SJSA1 (cell line): ENCODE data around the gene TMEM183A. TPM values are rescaled to one million over a fixed set of nuclear protein-coding genes. Genes with fewer than 3 reads are reported as not detected.
A peak's percentile ranks its signal among the peaks of the same experiment; 100 is the strongest.

Experiments
- DNase-seq, 2 experiments: peaks; one replicate each; pipeline ENCODE4 v3.0.0-alpha.2; 2015 to 2020; ENCODE audit warnings: low spot score in 2 of 2, low read depth in 1 of 2
- H3K27ac ChIP-seq: fragments of 250-450 bp; sonication (Bioruptor Pico); 2 replicates; pipeline ENCODE4 v1.5.1; 2020; ENCODE audit warnings: mild to moderate bottlenecking, moderate library complexity
- H3K27me3 ChIP-seq: fragments of 250-450 bp; sonication (Bioruptor Pico); replicated peaks from 2 replicates; pipeline ENCODE4 v1.5.1; 2020; ENCODE audit warnings: mild to moderate bottlenecking, moderate library complexity
- H3K36me3 ChIP-seq: fragments of 250-450 bp; sonication (Bioruptor Pico); 2 replicates; pipeline ENCODE4 v1.5.1; 2020; ENCODE audit warnings: mild to moderate bottlenecking
- H3K4me1 ChIP-seq: fragments of 250-450 bp; sonication (Bioruptor Pico); replicated peaks from 2 replicates; pipeline ENCODE4 v1.6.1; 2021; ENCODE audit warnings: mild to moderate bottlenecking
- H3K4me3 ChIP-seq: fragments of 250-450 bp; sonication (Bioruptor Pico); 2 replicates; pipeline ENCODE4 v1.5.1; 2020; ENCODE audit warnings: mild to moderate bottlenecking
- H3K9me3 ChIP-seq: fragments of 250-450 bp; sonication (Bioruptor Pico); replicated peaks from 2 replicates; pipeline ENCODE4 v1.5.1; 2020; ENCODE audit warnings: mild to moderate bottlenecking
- total RNA-seq: library from RNA; depleted of rRNA; stranded (reverse); fragments of >200 nt; shearing (Covaris generic); gene quantifications from 2 replicates; pipeline ENCODE4 v1.2.3, GENCODE V29; 2014; rRNA removed

Gene TMEM183A, protein sequence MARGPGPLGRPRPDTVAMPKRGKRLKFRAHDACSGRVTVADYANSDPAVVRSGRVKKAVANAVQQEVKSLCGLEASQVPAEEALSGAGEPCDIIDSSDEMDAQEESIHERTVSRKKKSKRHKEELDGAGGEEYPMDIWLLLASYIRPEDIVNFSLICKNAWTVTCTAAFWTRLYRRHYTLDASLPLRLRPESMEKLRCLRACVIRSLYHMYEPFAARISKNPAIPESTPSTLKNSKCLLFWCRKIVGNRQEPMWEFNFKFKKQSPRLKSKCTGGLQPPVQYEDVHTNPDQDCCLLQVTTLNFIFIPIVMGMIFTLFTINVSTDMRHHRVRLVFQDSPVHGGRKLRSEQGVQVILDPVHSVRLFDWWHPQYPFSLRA
- 88.4 and 109 TPM in 2 replicates for total RNA-seq

- 0 out of 2 replicates have a peak, but pooled peaks cover 4% of the 10 kb centered on the region for H3K4me1 ChIP-seq
- no peaks in the 10 kb centered on the region for H3K9me3 ChIP-seq
- H3K4me3 ChIP-seq = peak within 1 kb of the TSS; percentile 69
- H3K27me3 ChIP-seq = no peaks in the 10 kb centered on the region
- peak; percentile 92 to 97 for DNase-seq
- peaks cover 30% of the 10 kb centered on the region for H3K36me3 ChIP-seq
- H3K27ac ChIP-seq = peak within 1 kb of the TSS; percentile 58
Measured at GRCh38 chr1:203006948-203007871, at the start of gene TMEM183A. TSS of gene TMEM183A (plus strand) at chr1:203007374. CDS start at chr1:203007466, 92 bp downstream.

- peaks cover 19% of the 10 kb centered on the region for H3K4me1 ChIP-seq
- peak within 1 kb of the TSS; percentile 81 for H3K27ac ChIP-seq
- peaks cover 43% of the 10 kb centered on the region for H3K36me3 ChIP-seq
- peak within 1 kb of the TSS; percentile 98 for H3K4me3 ChIP-seq
- H3K9me3 ChIP-seq = peaks cover 6% of the 10 kb centered on the region
- H3K27me3 ChIP-seq = no peaks in the 10 kb centered on the region
- peak; percentile 72 to 86 for DNase-seq
Measured at GRCh38 chr1:202957733-202958543, 49.2 kb upstream of the TMEM183A start, which contains the start of gene ADIPOR1. TSS of gene ADIPOR1 (minus strand) at chr1:202958312. CDS start at chr1:202951070, 7,242 bp downstream.

DNA sequence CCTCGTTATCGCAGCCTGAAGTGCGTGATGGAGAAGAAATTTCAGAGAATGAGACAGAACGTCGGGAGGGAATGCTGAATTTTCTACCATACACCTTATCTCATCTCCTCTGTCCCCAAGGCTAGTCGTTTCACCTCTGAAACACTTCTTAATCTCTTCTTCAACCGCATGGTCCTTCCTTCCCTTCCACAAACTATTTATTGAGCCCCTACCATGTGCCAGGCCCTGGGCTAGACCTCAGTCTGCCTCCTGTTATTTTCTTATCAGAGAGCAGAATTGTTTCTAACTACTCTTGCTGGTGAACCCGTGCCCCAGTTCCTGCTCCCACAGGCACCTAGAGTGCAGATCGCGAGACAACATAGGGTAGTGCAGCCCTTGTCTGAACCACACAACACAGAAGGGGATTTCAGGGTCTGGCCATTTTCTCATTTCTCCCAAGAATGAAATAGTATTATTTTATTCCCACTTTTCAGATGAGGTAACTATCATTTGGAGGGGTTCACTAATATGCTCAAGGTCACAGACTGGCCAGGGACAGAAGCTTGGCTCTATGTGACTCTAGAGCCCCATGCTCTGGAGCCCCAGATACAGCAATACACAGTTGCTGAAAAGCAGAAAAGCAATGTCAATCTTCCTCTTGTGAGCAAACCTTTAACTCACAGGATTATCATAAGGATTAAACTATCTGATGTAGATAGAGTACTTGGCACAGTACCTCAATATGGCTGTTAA, 48.5 kb upstream of the TMEM183A start:
- H3K27ac ChIP-seq = no peak overlapping the region
- H3K36me3 ChIP-seq = peaks cover 44% of the 10 kb centered on the region
- peak overlapping the region; percentile 98 for H3K4me3 ChIP-seq
- no peaks in the 10 kb centered on the region for H3K27me3 ChIP-seq
- H3K9me3 ChIP-seq = peaks cover 6% of the 10 kb centered on the region
- no peak for DNase-seq
- H3K4me1 ChIP-seq = peaks cover 15% of the 10 kb centered on the region

GRCh38 chr1:202959276-202959620, 47.9 kb upstream of the TMEM183A start:
- DNase-seq = no peak
- peaks cover 6% of the 10 kb centered on the region for H3K9me3 ChIP-seq
- no peak overlapping the region for H3K4me3 ChIP-seq
- no peak overlapping the region for H3K27ac ChIP-seq
- H3K4me1 ChIP-seq = peaks cover 15% of the 10 kb centered on the region
- peaks cover 44% of the 10 kb centered on the region for H3K36me3 ChIP-seq
- no peaks in the 10 kb centered on the region for H3K27me3 ChIP-seq

- no peak overlapping the region for H3K4me3 ChIP-seq
- H3K4me1 ChIP-seq = peaks cover 18% of the 10 kb centered on the region
- no peak overlapping the region for H3K27ac ChIP-seq
- no peaks in the 10 kb centered on the region for H3K27me3 ChIP-seq
- no peak for DNase-seq
- peaks cover 6% of the 10 kb centered on the region for H3K9me3 ChIP-seq
- H3K36me3 ChIP-seq = peaks cover 36% of the 10 kb centered on the region
Measured at GRCh38 chr1:202961220-202961880, 45.8 kb upstream of the TMEM183A start.

DNA sequence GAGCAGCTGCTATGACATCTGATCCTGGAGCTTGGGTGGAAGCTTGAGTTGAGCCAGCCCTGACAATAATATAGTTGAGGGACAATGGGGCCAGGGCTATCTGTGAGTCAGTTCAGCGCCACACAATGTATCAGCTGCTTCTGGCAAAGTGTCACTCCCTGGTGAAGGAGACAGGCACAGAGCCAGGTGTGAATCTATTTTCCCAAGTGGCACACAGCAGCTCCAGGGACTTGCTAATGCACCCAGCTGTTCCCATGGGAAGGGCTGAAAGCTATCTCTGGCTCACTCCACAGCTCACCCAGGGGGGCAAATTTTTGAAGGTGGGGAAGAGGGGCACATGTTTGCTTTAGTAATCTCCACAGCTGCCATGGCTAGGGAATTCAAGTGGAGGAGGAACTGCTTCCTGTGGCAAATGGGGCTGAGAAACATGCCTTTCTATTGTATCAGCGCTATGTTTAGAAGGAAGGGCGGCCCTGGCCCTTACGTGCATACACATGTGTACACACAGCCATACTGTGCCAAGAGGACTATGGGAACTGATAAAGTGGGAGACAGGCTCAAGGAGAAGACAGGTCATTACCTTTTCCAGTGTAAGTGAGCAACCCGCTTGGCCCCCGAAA, 42.3 kb upstream of the TMEM183A start:
- H3K27ac ChIP-seq = no peak overlapping the region
- H3K4me1 ChIP-seq = peaks cover 11% of the 10 kb centered on the region
- peaks cover 20% of the 10 kb centered on the region for H3K36me3 ChIP-seq
- H3K9me3 ChIP-seq = no peaks in the 10 kb centered on the region
- no peak for DNase-seq
- no peaks in the 10 kb centered on the region for H3K27me3 ChIP-seq
- H3K4me3 ChIP-seq = no peak overlapping the region

- Histone ChIP-seq H3K9me3 (no peaks in the 10 kb centered on the region), H3K27ac (no peak overlapping the region), H3K4me3 (no peak overlapping the region), H3K27me3 (no peaks in the 10 kb centered on the region), H3K4me1 (peaks cover 11% of the 10 kb centered on the region), H3K36me3 (peaks cover 20% of the 10 kb centered on the region)
- DNase-seq = no peak
Measured at GRCh38 chr1:202965422-202965821, 41.8 kb upstream of the TMEM183A start.

GRCh38 chr1:202966006-202966898, 40.9 kb upstream of the TMEM183A start:
- Histone ChIP-seq H3K27ac (no peak overlapping the region), H3K36me3 (peaks cover 20% of the 10 kb centered on the region), H3K4me3 (peak overlapping the region; percentile 64), H3K27me3 (no peaks in the 10 kb centered on the region), H3K4me1 (peaks cover 11% of the 10 kb centered on the region), H3K9me3 (no peaks in the 10 kb centered on the region)
- DNase-seq = no peak

DNA sequence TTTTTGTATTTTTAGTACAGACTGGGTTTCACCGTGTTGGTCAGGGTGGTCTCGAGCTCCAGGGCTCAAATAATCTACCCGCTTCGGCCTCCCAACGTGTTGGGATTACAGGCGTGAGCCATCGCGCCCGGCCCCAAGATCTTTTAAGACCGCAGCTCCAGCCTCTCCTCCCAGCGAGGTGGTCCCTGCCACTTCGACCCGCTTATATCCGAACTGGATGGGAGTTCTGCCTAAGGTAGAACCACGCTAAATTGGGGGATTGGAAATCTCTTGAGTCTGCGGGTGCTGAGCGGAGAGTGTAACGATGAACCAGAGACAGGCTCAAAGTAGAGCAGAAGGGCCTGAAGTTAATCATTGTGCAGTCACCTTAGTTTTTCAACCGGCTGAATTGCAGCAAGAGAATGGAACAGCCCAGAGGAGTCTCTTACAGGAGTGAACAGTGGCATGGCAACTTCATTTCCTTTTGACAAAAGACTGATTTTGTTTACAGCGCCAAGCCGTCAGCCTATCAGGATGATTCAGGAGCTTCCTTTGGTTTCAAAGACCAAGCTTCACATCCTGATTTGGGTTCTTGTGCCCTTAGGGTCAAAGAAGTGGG, 39.4 kb upstream of the TMEM183A start:
- H3K27ac ChIP-seq = no peak overlapping the region
- H3K36me3 ChIP-seq = peaks cover 11% of the 10 kb centered on the region
- H3K4me1 ChIP-seq = peaks cover 11% of the 10 kb centered on the region
- peak overlapping the region; percentile 64 for H3K4me3 ChIP-seq
- no peak for DNase-seq
- H3K27me3 ChIP-seq = no peaks in the 10 kb centered on the region
- H3K9me3 ChIP-seq = no peaks in the 10 kb centered on the region

GRCh38 chr1:202968351-202968750, 38.8 kb upstream of the TMEM183A start:
- no peak for DNase-seq
- Histone ChIP-seq H3K27me3 (peaks cover 4% of the 10 kb centered on the region; the same call in 1 of the 2 replicates), H3K9me3 (no peaks in the 10 kb centered on the region), H3K4me1 (peaks cover 11% of the 10 kb centered on the region), H3K27ac (no peak overlapping the region), H3K36me3 (peaks cover 9% of the 10 kb centered on the region), H3K4me3 (no peak overlapping the region)

GRCh38 chr1:202968895-202969295, 38.3 kb upstream of the TMEM183A start:
- Histone ChIP-seq H3K27ac (no peak overlapping the region), H3K27me3 (peaks cover 10% of the 10 kb centered on the region), H3K4me3 (no peak overlapping the region), H3K9me3 (no peaks in the 10 kb centered on the region), H3K36me3 (peaks cover 3% of the 10 kb centered on the region), H3K4me1 (peaks cover 11% of the 10 kb centered on the region)
- peak in 1 of 2 experiments; percentile 43 for DNase-seq
